Stimulated activated effector memory CD8-positive, alpha-beta T cell treated with anti-CD3 and anti-CD28 coated beads, Interleukin-12 subunit alpha, Interleukin-12 subunit beta, amount 100 ng/mL, for 72 hours (primary cell): Measurements from ENCODE around the gene COMMD7.
A peak's percentile ranks its signal among the peaks of the same experiment; 100 is the strongest.
"Not testable (repeated sequence)": the region's sequence is repeated elsewhere in the genome, so short reads cannot be mapped to it uniquely, and the experiment has no call there.

ENCODE experiments used
- ATAC-seq: fragments of 150-1000 bp; cut with Tn5 transposase; 2 replicates; pipeline ENCODE4 v1.10.0; 2021
- DNase-seq, 2 donors: peaks; one replicate each; pipeline ENCODE4 v3.0.0; 2021 to 2022; ENCODE audit warnings: low spot score in 2 of 2
- H3K27ac Mint-ChIP-seq: one replicate; pipeline ENCODE4 v1.8.0; 2022; ENCODE audit warnings: mild to moderate bottlenecking, mixed read lengths
- H3K36me3 Mint-ChIP-seq: one replicate; pipeline ENCODE4 v1.8.0; 2022; ENCODE audit warnings: mild to moderate bottlenecking, mixed read lengths
- H3K4me1 Mint-ChIP-seq: one replicate; pipeline ENCODE4 v1.8.0; 2022; ENCODE audit warnings: mixed read lengths
- H3K4me3 Mint-ChIP-seq: one replicate; pipeline ENCODE4 v1.8.0; 2022; ENCODE audit warnings: mild to moderate bottlenecking, mixed read lengths
- H3K9me3 Mint-ChIP-seq: one replicate; pipeline ENCODE4 v1.8.0; 2022; ENCODE audit warnings: mixed read lengths

COMMD7 gene

GRCh38 chr20:32775336-32775991 lies 32.2 kb upstream of the COMMD7 start:
- ATAC-seq (no peak), DNase-seq (no peak)
- Mint-ChIP-seq H3K4me1 (peaks cover 19% of the 10 kb centered on the region), H3K9me3 (no peaks in the 10 kb centered on the region), H3K4me3 (no peak overlapping the region), H3K36me3 (no peaks in the 10 kb centered on the region), H3K27ac (no peak overlapping the region)

- peaks cover 19% of the 10 kb centered on the region for H3K4me1 Mint-ChIP-seq
- H3K9me3 Mint-ChIP-seq: no peaks in the 10 kb centered on the region
- no peak for ATAC-seq
Measured at GRCh38 chr20:32773855-32774254, 30.6 kb upstream of the COMMD7 start.

GRCh38 chr20:32773223-32773622 lies 30.0 kb upstream of the COMMD7 start:
- Mint-ChIP-seq H3K4me1 (peaks cover 13% of the 10 kb centered on the region), H3K9me3 (no peaks in the 10 kb centered on the region), H3K4me3 (no peak overlapping the region), H3K36me3 (no peaks in the 10 kb centered on the region), H3K27ac (no peak overlapping the region)
- DNase-seq: no peak
- ATAC-seq: no peak

More at GRCh38 chr20:32773855-32774254, 30.6 kb upstream of the COMMD7 start:
- no peak for DNase-seq
- H3K27ac Mint-ChIP-seq: no peak overlapping the region
- H3K36me3 Mint-ChIP-seq: no peaks in the 10 kb centered on the region
- no peak overlapping the region for H3K4me3 Mint-ChIP-seq

GRCh38 chr20:32772046-32772445 lies 28.8 kb upstream of the COMMD7 start:
- no peaks in the 10 kb centered on the region for H3K36me3 Mint-ChIP-seq
- H3K4me1 Mint-ChIP-seq: peaks cover 12% of the 10 kb centered on the region
- DNase-seq: no peak
- H3K27ac Mint-ChIP-seq: no peak overlapping the region
- no peak overlapping the region for H3K4me3 Mint-ChIP-seq
- no peaks in the 10 kb centered on the region for H3K9me3 Mint-ChIP-seq
- ATAC-seq: no peak

- Mint-ChIP-seq H3K9me3 (no peaks in the 10 kb centered on the region), H3K27ac (no peak overlapping the region), H3K4me3 (no peak overlapping the region), H3K36me3 (no peaks in the 10 kb centered on the region), H3K4me1 (peaks cover 11% of the 10 kb centered on the region)
- ATAC-seq: no peak
- no peak for DNase-seq
Measured at GRCh38 chr20:32767418-32768198, 24.3 kb upstream of the COMMD7 start.

- H3K36me3 Mint-ChIP-seq, H3K9me3 Mint-ChIP-seq, H3K4me3 Mint-ChIP-seq, DNase-seq, H3K27ac Mint-ChIP-seq, ATAC-seq: not testable (repeated sequence)
- peaks cover 14% of the 10 kb centered on the region for H3K4me1 Mint-ChIP-seq
Measured at GRCh38 chr20:32765230-32765875, 22.1 kb upstream of the COMMD7 start.

GRCh38 chr20:32764005-32764960 lies 21.0 kb upstream of the COMMD7 start:
- H3K4me3 Mint-ChIP-seq: peak overlapping the region; percentile 82
- no peak for ATAC-seq
- H3K9me3 Mint-ChIP-seq: no peaks in the 10 kb centered on the region

GRCh38 chr20:32763202-32764004 lies 20.1 kb upstream of the COMMD7 start:
- H3K4me3 Mint-ChIP-seq: peak overlapping the region; percentile 82
- DNase-seq: no peak
- peaks cover 14% of the 10 kb centered on the region for H3K4me1 Mint-ChIP-seq
- H3K27ac Mint-ChIP-seq: peak overlapping the region; percentile 68
- H3K36me3 Mint-ChIP-seq: no peaks in the 10 kb centered on the region
- no peaks in the 10 kb centered on the region for H3K9me3 Mint-ChIP-seq
- no peak for ATAC-seq

More at GRCh38 chr20:32764005-32764960, 21.0 kb upstream of the COMMD7 start:
- Mint-ChIP-seq H3K27ac (no peak overlapping the region), H3K36me3 (no peaks in the 10 kb centered on the region), H3K4me1 (peaks cover 14% of the 10 kb centered on the region)
- DNase-seq: no peak

GRCh38 chr20:32762754-32763201 lies 19.5 kb upstream of the COMMD7 start:
- peak in 1 of 2 donors; percentile 18 for DNase-seq
- Mint-ChIP-seq H3K27ac (peak overlapping the region; percentile 68), H3K4me3 (peak overlapping the region; percentile 82), H3K36me3 (no peaks in the 10 kb centered on the region), H3K9me3 (no peaks in the 10 kb centered on the region), H3K4me1 (peaks cover 14% of the 10 kb centered on the region)
- ATAC-seq: peak; percentile 39

GRCh38 chr20:32761831-32762753 lies 18.8 kb upstream of the COMMD7 start, which contains the start of gene DNMT3B:
Gene DNMT3B, plus strand, starts transcription at chr20:32762385. Its CDS starts 17,939 bp downstream, at chr20:32780324.
- peak within 1 kb of the TSS; percentile 78 for H3K27ac Mint-ChIP-seq
- H3K36me3 Mint-ChIP-seq: no peaks in the 10 kb centered on the region
- no peaks in the 10 kb centered on the region for H3K9me3 Mint-ChIP-seq
- H3K4me1 Mint-ChIP-seq: peaks cover 14% of the 10 kb centered on the region
- peak; percentile 82 for ATAC-seq
- peak within 1 kb of the TSS; percentile 82 for H3K4me3 Mint-ChIP-seq
- DNase-seq: peak; percentile 65 to 87

GRCh38 chr20:32761417-32761830 lies 18.2 kb upstream of the COMMD7 start:
- ATAC-seq (no peak), DNase-seq (no peak)
- Mint-ChIP-seq H3K9me3 (no peaks in the 10 kb centered on the region), H3K27ac (peak overlapping the region; percentile 78), H3K4me1 (peaks cover 14% of the 10 kb centered on the region), H3K36me3 (no peaks in the 10 kb centered on the region), H3K4me3 (peak overlapping the region; percentile 82)

GRCh38 chr20:32756156-32756555 lies 12.9 kb upstream of the COMMD7 start:
- Mint-ChIP-seq H3K36me3 (no peaks in the 10 kb centered on the region), H3K4me3 (no peak overlapping the region), H3K27ac (no peak overlapping the region), H3K4me1 (peaks cover 12% of the 10 kb centered on the region), H3K9me3 (no peaks in the 10 kb centered on the region)
- ATAC-seq (no peak), DNase-seq (no peak)

- no peak overlapping the region for H3K27ac Mint-ChIP-seq
- ATAC-seq (no peak), DNase-seq (no peak)
- H3K4me1 Mint-ChIP-seq: peaks cover 10% of the 10 kb centered on the region
- H3K9me3 Mint-ChIP-seq: no peaks in the 10 kb centered on the region
- no peaks in the 10 kb centered on the region for H3K36me3 Mint-ChIP-seq
- H3K4me3 Mint-ChIP-seq: no peak overlapping the region
Measured at GRCh38 chr20:32753731-32754130, 10.5 kb upstream of the COMMD7 start.
